ENCODE results near the gene SMOC2. TPM values are rescaled to one million over a fixed set of nuclear protein-coding genes. Genes with fewer than 3 reads are reported as not detected.

SMOC2 gene
- total RNA-seq, 4 donors from 2014 or later: 45.8 to 382 (median 160) TPM

DNA sequence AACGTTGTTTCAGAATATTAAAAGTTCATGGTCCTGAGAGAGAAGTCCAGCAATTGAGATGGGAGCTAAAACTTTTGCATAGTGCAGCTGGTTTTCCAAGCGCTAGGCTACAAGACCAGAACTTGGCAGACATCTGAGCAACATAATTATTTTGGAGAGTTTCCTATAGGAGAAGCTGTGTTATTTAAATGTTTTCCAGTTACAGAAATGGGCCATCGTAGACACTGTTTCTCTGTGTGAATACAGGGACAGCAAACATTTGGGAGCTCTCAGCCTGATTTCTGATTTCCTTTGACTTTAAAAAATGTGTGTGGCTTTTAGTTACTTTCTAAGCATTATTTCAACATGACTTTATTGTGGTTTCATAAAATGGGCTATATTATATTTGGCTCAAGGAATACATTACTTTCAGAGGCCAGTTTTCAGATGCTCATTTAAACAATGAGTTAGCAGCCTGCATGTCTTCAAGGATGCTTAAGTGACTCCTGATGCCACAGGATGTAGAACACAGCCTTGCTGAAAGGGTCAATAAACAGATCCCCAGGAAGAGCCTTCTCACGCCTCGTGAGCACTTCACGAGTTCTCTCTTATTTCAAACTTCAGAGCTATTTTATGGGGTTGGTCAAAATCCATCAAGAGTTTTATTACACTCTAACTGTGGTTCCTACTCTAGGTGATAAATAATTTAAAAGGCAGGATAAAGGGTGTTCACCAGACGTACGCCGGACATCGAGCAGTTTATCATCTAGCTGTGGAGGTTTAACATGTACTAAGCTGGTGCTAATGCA lies 193.8 kb downstream of the SMOC2 start:
- Histone ChIP-seq H3K9me3 (no peaks in the 10 kb centered on the region), H3K4me1 (peaks cover 0 to 42% (median 3%) of the 10 kb centered on the region in 3 donors), H3K4me3 (no peak overlapping the region), H3K27me3 (no peaks in the 10 kb centered on the region), H3K36me3 (no peaks in the 10 kb centered on the region), H3K27ac (no peak overlapping the region)
- ATAC-seq: no peak
- no peak for TF ChIP-seq CTCF (IDR thresholded peaks at IDR 0.05)
- TF ChIP-seq POLR2A (IDR thresholded peaks at IDR 0.05): no peak
- TF ChIP-seq EP300 (IDR thresholded peaks at IDR 0.05): no peak
- no peak for TF ChIP-seq POLR2AphosphoS5 (IDR thresholded peaks at IDR 0.05)
- WGBS, 2 donors (ENCODE audit: low coverage in 1 of 2): 46 to 63% methylated on average over 9 to 10 of the region's 10 CpGs

GRCh38 chr6:168636147-168637004 lies 195.4 kb downstream of the SMOC2 start:
- no peaks in the 10 kb centered on the region for H3K27me3 ChIP-seq
- ATAC-seq: no peak
- H3K27ac ChIP-seq: no peak overlapping the region
- no peaks in the 10 kb centered on the region for H3K9me3 ChIP-seq
- H3K36me3 ChIP-seq: no peaks in the 10 kb centered on the region
- H3K4me1 ChIP-seq: peaks cover 0 to 54% (median 3%) of the 10 kb centered on the region in 3 donors
- TF ChIP-seq CTCF (IDR thresholded peaks at IDR 0.05): no peak
- no peak for TF ChIP-seq POLR2A (IDR thresholded peaks at IDR 0.05)
- TF ChIP-seq POLR2AphosphoS5 (IDR thresholded peaks at IDR 0.05): no peak
- no peak for TF ChIP-seq EP300 (IDR thresholded peaks at IDR 0.05)
- WGBS, 2 donors (ENCODE audit: low coverage in 1 of 2): 53% methylated on average over 4 to 7 of the region's 11 CpGs
- no peak overlapping the region for H3K4me3 ChIP-seq

DNA sequence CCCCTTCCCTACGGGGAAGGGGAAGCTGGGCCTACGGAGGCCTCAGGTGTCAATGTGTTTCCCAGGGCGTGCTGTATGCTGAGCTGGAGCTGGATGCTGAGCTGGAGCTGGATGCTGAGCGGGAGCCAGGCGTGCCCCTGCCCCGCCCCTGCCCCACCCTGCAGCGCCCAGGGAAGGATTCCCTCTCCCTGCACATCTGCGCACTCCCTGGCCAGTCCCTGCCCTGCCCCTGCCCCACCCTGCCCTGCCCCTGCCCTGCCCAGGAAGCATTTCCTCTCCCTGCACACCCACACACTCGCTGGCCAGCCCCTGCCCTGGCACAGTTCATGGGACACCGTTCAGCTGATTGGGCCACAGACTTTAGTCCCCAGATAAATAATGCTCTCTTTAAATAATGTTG lies 196.8 kb downstream of the SMOC2 start:
- no peak overlapping the region for H3K4me3 ChIP-seq
- H3K27ac ChIP-seq: peak overlapping the region in 1 of 4 donors; percentile 58
- H3K4me1 ChIP-seq: peaks cover 0 to 58% (median 3%) of the 10 kb centered on the region in 3 donors
- no peaks in the 10 kb centered on the region for H3K9me3 ChIP-seq
- no peak for ATAC-seq
- TF ChIP-seq EP300 (IDR thresholded peaks at IDR 0.05) (no peak), CTCF (IDR thresholded peaks at IDR 0.05) (no peak), POLR2AphosphoS5 (IDR thresholded peaks at IDR 0.05) (no peak), POLR2A (IDR thresholded peaks at IDR 0.05) (no peak)
- H3K27me3 ChIP-seq: no peaks in the 10 kb centered on the region
- 54% methylated on average over 2 of the region's 10 CpGs; no CpG with 5 or more reads in 1 of the 2 donors for WGBS, 2 donors (ENCODE audit: low coverage in 1 of 2)
- H3K36me3 ChIP-seq: no peaks in the 10 kb centered on the region

- peak; percentile 23 for ATAC-seq
- peaks cover 0 to 58% (median 3%) of the 10 kb centered on the region in 3 donors for H3K4me1 ChIP-seq
- H3K9me3 ChIP-seq: no peaks in the 10 kb centered on the region
- H3K27ac ChIP-seq: peak overlapping the region in 2 of 4 donors; percentile 58 to 70
- WGBS, 2 donors (ENCODE audit: low coverage in 1 of 2): 9 to 22% methylated on average over 10 to 12 of the region's 22 CpGs
- TF ChIP-seq CTCF (IDR thresholded peaks at IDR 0.05) (no peak), POLR2A (IDR thresholded peaks at IDR 0.05) (no peak), EP300 (IDR thresholded peaks at IDR 0.05) (no peak), POLR2AphosphoS5 (IDR thresholded peaks at IDR 0.05) (no peak)
- peak overlapping the region in 1 of 2 donors; percentile 22 for H3K4me3 ChIP-seq
- H3K36me3 ChIP-seq: peaks cover 0 to 2% of the 10 kb centered on the region in 2 donors
- no peaks in the 10 kb centered on the region for H3K27me3 ChIP-seq
Observed at GRCh38 chr6:168638468-168639271, 197.7 kb downstream of the SMOC2 start.
